Measurements from ENCODE around the gene GRIP1. TPM values are rescaled to one million over a fixed set of nuclear protein-coding genes. Genes with fewer than 3 reads are reported as not detected.

The GRIP1 gene
- total and polyA plus RNA-seq, 2 experiments from 2014 or later, result 7.7 TPM

DNA sequence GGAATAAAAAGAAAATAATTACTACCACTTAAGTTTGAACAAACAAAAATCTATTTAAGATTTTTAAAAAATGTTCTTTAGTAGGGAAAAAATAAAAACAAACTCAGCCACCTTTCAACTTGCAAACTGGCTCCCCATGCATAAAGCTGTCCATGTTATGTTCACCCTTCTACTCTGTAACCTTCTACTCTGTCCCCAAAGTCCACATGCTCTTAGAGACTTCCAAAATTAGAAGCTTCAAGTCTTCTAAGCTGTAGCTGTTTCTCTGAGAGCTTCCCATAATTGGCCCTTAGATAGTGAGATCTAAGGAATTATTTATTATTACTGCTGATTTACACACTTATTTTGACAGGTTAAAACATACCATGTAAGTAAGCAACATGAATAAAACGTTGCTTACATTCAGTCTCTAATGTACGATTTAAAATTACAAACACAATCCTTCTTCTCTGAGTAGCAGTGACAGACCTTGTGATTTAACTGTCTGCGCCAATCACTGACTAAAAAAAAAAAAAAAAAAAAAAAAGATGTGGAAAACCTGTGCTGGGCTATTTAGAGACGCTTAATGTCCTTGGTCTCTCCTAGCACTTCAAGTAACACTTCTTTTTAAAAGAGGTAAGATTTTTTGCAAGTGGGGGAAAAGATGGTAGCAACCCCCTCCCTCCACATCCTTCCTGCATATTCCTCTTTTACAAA, 28.3 kb upstream of the GRIP1 start:
- Histone ChIP-seq H3K79me2 (no peaks in the 10 kb centered on the region), H3K4me2 (no peak overlapping the region), H3K36me3 (replicated peaks; ENCODE audit: insufficient read depth, low read depth) (no peaks in the 10 kb centered on the region), H2AFZ (no peak overlapping the region), H3K27ac (no peak overlapping the region), H3K9me2 (replicated peaks; ENCODE audit: insufficient read depth) (no peaks in the 10 kb centered on the region), H4K20me1 (ENCODE audit: insufficient read depth, poor library complexity, severe bottlenecking) (no peaks in the 10 kb centered on the region), H3K27me3 (no peaks in the 10 kb centered on the region), H3K4me3 (no peak overlapping the region), H3K9me3 (ENCODE audit: low read depth) (no peaks in the 10 kb centered on the region), H3K4me1 (ENCODE audit: insufficient read depth) (no peaks in the 10 kb centered on the region)
- WGBS (ENCODE audit: low lambda C conversion rate, missing lambda C conversion rate), result 83% methylated on average over 4 of the region's 4 CpGs
- no peak for DNase-seq (ENCODE audit: low spot score)
- TF ChIP-seq EZH2 (IDR thresholded peaks at IDR 0.05; ENCODE audit: borderline replicate concordance), result no peak
- TF ChIP-seq, protein P1, sequence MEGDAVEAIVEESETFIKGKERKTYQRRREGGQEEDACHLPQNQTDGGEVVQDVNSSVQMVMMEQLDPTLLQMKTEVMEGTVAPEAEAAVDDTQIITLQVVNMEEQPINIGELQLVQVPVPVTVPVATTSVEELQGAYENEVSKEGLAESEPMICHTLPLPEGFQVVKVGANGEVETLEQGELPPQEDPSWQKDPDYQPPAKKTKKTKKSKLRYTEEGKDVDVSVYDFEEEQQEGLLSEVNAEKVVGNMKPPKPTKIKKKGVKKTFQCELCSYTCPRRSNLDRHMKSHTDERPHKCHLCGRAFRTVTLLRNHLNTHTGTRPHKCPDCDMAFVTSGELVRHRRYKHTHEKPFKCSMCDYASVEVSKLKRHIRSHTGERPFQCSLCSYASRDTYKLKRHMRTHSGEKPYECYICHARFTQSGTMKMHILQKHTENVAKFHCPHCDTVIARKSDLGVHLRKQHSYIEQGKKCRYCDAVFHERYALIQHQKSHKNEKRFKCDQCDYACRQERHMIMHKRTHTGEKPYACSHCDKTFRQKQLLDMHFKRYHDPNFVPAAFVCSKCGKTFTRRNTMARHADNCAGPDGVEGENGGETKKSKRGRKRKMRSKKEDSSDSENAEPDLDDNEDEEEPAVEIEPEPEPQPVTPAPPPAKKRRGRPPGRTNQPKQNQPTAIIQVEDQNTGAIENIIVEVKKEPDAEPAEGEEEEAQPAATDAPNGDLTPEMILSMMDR (IDR thresholded peaks at IDR 0.05; ENCODE audit: poor library complexity), result no peak
- TF ChIP-seq EZH2phosphoT487 (IDR thresholded peaks at IDR 0.05; ENCODE audit: low read depth, severe bottlenecking, unreplicated experiment), result no peak

DNA sequence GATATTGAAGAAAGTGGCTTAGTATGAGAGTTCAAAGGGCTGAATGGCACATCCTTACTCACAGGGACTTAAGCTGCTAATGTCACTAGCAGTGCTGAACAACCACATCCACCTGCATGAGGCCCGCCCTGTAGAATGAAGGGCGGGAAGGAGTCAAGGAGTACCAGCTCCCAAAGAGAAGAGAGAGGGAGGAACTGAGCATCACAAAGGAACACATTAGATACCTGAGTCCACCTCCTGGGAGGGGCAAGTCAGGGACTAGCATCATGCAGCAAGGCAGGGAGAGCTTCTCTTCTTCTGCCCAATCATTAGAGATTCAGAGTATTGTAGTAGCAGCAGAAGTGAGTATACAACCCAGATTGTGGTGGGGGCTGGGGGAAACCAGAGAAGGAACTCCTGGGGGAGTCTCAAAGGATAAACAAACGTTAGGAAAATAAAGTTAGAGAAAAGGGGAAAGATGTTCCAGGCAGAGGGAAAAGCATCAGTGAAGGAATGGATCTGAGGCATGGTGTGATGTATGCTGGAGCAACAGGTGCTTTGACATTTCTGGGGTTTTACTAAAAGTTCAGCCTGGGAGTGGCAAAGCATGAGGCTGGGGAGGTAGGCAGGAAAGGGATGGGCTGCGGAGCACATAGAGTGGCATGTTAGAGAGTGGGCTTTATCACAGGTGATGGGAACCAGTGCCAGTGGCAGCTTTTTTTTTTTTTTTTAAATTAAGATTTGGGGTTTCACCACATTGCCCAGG, 21.0 kb upstream of the GRIP1 start:
- Histone ChIP-seq H3K4me3 (no peak overlapping the region), H3K4me2 (no peak overlapping the region), H3K9me2 (replicated peaks; ENCODE audit: insufficient read depth) (no peaks in the 10 kb centered on the region), H3K9me3 (ENCODE audit: low read depth) (no peaks in the 10 kb centered on the region), H4K20me1 (ENCODE audit: insufficient read depth, poor library complexity, severe bottlenecking) (no peaks in the 10 kb centered on the region), H2AFZ (no peak overlapping the region), H3K27me3 (no peaks in the 10 kb centered on the region), H3K4me1 (ENCODE audit: insufficient read depth) (no peaks in the 10 kb centered on the region), H3K27ac (no peak overlapping the region), H3K36me3 (replicated peaks; ENCODE audit: insufficient read depth, low read depth) (no peaks in the 10 kb centered on the region), H3K79me2 (no peaks in the 10 kb centered on the region)
- TF ChIP-seq EZH2 (IDR thresholded peaks at IDR 0.05; ENCODE audit: borderline replicate concordance) (no peak), EZH2phosphoT487 (IDR thresholded peaks at IDR 0.05; ENCODE audit: low read depth, severe bottlenecking, unreplicated experiment) (no peak)
- TF ChIP-seq, protein P1 (IDR thresholded peaks at IDR 0.05; ENCODE audit: poor library complexity), result no peak
- 85% methylated on average over 4 of the region's 4 CpGs for WGBS (ENCODE audit: low lambda C conversion rate, missing lambda C conversion rate)
- no peak for DNase-seq (ENCODE audit: low spot score)

DNA sequence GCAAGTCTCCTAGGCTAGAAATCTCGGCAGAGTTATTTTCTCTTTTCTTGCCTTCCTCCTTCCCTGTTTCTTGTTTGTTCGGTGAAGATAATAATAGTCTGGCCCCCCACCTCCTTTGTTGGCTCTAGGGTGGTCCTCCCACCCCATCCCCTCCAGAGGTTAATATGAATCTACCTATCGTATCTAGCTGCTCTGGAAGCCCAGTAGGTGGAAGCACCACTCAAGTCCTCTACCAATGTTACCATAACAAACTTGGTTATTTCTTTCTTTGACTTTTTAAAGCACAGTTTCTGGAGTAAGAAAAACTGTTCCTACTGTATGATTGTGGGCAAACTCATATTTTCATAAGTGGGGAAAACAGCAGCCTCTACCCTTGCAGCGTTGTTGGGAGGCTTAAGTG, 19.7 kb upstream of the GRIP1 start:
- TF ChIP-seq EZH2phosphoT487 (IDR thresholded peaks at IDR 0.05; ENCODE audit: low read depth, severe bottlenecking, unreplicated experiment) (no peak), EZH2 (IDR thresholded peaks at IDR 0.05; ENCODE audit: borderline replicate concordance) (no peak)
- TF ChIP-seq, protein P1 (IDR thresholded peaks at IDR 0.05; ENCODE audit: poor library complexity), result no peak
- Histone ChIP-seq H3K27ac (no peak overlapping the region), H3K4me3 (no peak overlapping the region), H3K27me3 (no peaks in the 10 kb centered on the region), H4K20me1 (ENCODE audit: insufficient read depth, poor library complexity, severe bottlenecking) (no peaks in the 10 kb centered on the region), H3K4me2 (no peak overlapping the region), H3K36me3 (replicated peaks; ENCODE audit: insufficient read depth, low read depth) (no peaks in the 10 kb centered on the region), H3K4me1 (ENCODE audit: insufficient read depth) (no peaks in the 10 kb centered on the region), H2AFZ (no peak overlapping the region), H3K9me2 (replicated peaks; ENCODE audit: insufficient read depth) (no peaks in the 10 kb centered on the region), H3K9me3 (ENCODE audit: low read depth) (no peaks in the 10 kb centered on the region), H3K79me2 (no peaks in the 10 kb centered on the region)
- 89% methylated on average over 4 of the region's 4 CpGs for WGBS (ENCODE audit: low lambda C conversion rate, missing lambda C conversion rate)
- no peak for DNase-seq (ENCODE audit: low spot score)

All from hepatocyte (in vitro differentiated cells).